ENCODE data around the gene ARSB.

DNA sequence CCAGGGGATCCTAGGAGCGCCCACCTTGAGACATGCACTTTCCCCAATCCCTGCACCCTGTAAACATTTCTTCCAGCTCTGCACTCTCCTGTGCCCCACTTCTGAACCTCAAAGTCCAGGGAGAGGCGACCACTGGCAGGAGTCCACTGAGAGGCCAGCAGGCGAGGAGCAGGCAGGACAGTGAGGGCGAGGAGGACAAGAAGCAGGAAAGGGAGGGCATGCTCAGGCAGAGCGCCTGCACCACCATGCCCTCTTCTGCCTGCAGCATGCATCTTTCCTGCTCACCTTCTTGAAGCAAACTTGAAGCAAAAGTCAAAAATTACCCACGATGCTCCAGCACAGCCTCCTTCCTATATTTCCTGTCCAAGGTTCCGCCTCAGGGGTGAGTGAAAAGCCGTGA is 10.1 kb downstream of the ARSB start:
- TF ChIP-seq, protein P1, sequence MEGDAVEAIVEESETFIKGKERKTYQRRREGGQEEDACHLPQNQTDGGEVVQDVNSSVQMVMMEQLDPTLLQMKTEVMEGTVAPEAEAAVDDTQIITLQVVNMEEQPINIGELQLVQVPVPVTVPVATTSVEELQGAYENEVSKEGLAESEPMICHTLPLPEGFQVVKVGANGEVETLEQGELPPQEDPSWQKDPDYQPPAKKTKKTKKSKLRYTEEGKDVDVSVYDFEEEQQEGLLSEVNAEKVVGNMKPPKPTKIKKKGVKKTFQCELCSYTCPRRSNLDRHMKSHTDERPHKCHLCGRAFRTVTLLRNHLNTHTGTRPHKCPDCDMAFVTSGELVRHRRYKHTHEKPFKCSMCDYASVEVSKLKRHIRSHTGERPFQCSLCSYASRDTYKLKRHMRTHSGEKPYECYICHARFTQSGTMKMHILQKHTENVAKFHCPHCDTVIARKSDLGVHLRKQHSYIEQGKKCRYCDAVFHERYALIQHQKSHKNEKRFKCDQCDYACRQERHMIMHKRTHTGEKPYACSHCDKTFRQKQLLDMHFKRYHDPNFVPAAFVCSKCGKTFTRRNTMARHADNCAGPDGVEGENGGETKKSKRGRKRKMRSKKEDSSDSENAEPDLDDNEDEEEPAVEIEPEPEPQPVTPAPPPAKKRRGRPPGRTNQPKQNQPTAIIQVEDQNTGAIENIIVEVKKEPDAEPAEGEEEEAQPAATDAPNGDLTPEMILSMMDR (IDR thresholded peaks at IDR 0.05): no peak
- TF ChIP-seq POLR2A (IDR thresholded peaks at IDR 0.05): no peak
- no peak for TF ChIP-seq EP300 (IDR thresholded peaks at IDR 0.05)
